SK-N-SH (cell line): ENCODE data around the gene TSPAN10. TPM values are rescaled to one million over a fixed set of nuclear protein-coding genes. Genes with fewer than 3 reads are reported as not detected.
A peak's percentile ranks its signal among the peaks of the same experiment; 100 is the strongest.

Experiments
- CTCF ChIA-PET: fragments of 300-600, 350-600 bp; formaldehyde crosslinking; extraction: SDS; loops from one replicate; lab custom pipeline; 2021; lab: Yijun Ruan, JAX
- POLR2A ChIA-PET: fragments of 350-600 bp; sonication (Branson Sonifier 250); formaldehyde crosslinking; extraction: SDS; loops from one replicate; lab custom pipeline; 2020; ENCODE audit warnings: antibody characterized with exemption, inconsistent platforms; lab: Yijun Ruan, JAX
- DNase-seq: peaks from one replicate; pipeline ENCODE4 v3.0.0; 2012
- H2AFZ ChIP-seq: fragments of 200-600 bp; sonication (generic); 2 replicates; pipeline ENCODE4 v1.8.1; 2016; ENCODE audit warnings: antibody characterized with exemption, mild to moderate bottlenecking, low read depth
- H3F3A ChIP-seq: fragments of 200-600 bp; sonication (generic); replicated peaks from 2 replicates; pipeline ENCODE3; 2016; ENCODE audit warnings: antibody characterized with exemption, mild to moderate bottlenecking; ENCODE audit not compliant: insufficient read depth
- H3K27ac ChIP-seq, 2 experiments: fragments of 200-500 bp in 1 of 2; fragments of 200-600 bp in 1 of 2; sonication (Bioruptor generic) in 1 of 2; sonication (generic), shearing (Covaris generic) in 1 of 2; 2 replicates each; pipeline versions ENCODE4 v1.5.1 to v1.6.1; 2014 to 2016; ENCODE audit warnings: low read depth in 2 of 2, inconsistent platforms in 1 of 2, low read length in 1 of 2, mild to moderate bottlenecking in 1 of 2, mixed read lengths in 1 of 2
- H3K27me3 ChIP-seq: fragments of 200-600 bp; sonication (generic), shearing (Covaris generic); 2 replicates; pipeline ENCODE4 v1.6.1; 2016; ENCODE audit warnings: mixed run types; ENCODE audit not compliant: insufficient read depth
- H3K36me3 ChIP-seq, 2 experiments: fragments of 200-500 bp in 1 of 2; fragments of 200-600 bp in 1 of 2; sonication (Bioruptor generic) in 1 of 2; sonication (generic) in 1 of 2; replicated peaks in 1 of 2; 2 replicates each; pipeline versions ENCODE3 to v1.5.1; 2014 to 2016; ENCODE audit warnings: low read length in 1 of 2, mild to moderate bottlenecking in 1 of 2; ENCODE audit not compliant: insufficient read depth in 2 of 2, control insufficient read depth in 1 of 2
- H3K4me1 ChIP-seq, 2 experiments: fragments of 200-500 bp in 1 of 2; fragments of 200-600 bp in 1 of 2; sonication (Bioruptor generic) in 1 of 2; sonication (generic), shearing (Covaris generic) in 1 of 2; 2 replicates each; pipeline versions ENCODE4 v1.5.1 to v1.6.1; 2014 to 2016; ENCODE audit warnings: low read depth in 1 of 2, low read length in 1 of 2, mixed run types in 1 of 2; ENCODE audit not compliant: insufficient read depth in 2 of 2, control insufficient read depth in 1 of 2
- H3K4me2 ChIP-seq: fragments of 200-600 bp; sonication (generic), shearing (Covaris generic); 2 replicates; pipeline ENCODE4 v1.6.1; 2017; ENCODE audit warnings: mixed run types
- H3K4me3 ChIP-seq, 2 experiments: fragments of 200-500 bp in 1 of 2; fragments of 200-600 bp in 1 of 2; sonication (Bioruptor generic) in 1 of 2; sonication (generic), shearing (Covaris generic) in 1 of 2; 2 replicates each; pipeline versions ENCODE4 v1.5.1 to v1.8.1; 2014 to 2016; ENCODE audit warnings: low read depth in 2 of 2, inconsistent platforms in 1 of 2, low read length in 1 of 2, mild to moderate bottlenecking in 1 of 2, mixed read lengths in 1 of 2, moderate library complexity in 1 of 2
- H3K79me2 ChIP-seq: fragments of 200-600 bp; sonication (generic); 2 replicates; pipeline ENCODE4 v1.8.1; 2017; ENCODE audit warnings: mild to moderate bottlenecking; ENCODE audit not compliant: insufficient read depth
- H3K9ac ChIP-seq: fragments of 200-600 bp; sonication (generic); 2 replicates; pipeline ENCODE4 v1.6.1; 2017; ENCODE audit warnings: mixed run types
- H3K9me2 ChIP-seq: fragments of 200-600 bp; sonication (generic); 2 replicates; pipeline ENCODE4 v1.6.1; 2017; ENCODE audit warnings: mixed run types
- H3K9me3 ChIP-seq: fragments of 200-600 bp; sonication (generic); 2 replicates; pipeline ENCODE4 v1.6.1; 2017; ENCODE audit warnings: mixed run types, mild to moderate bottlenecking, moderate library complexity
- H4K20me1 ChIP-seq: fragments of 200-600 bp; sonication (generic); 2 replicates; pipeline ENCODE4 v1.6.1; 2017; ENCODE audit warnings: mild to moderate bottlenecking, mixed run types; ENCODE audit not compliant: insufficient read depth
- CHD2 ChIP-seq: fragments of 150-350 bp; IDR thresholded peaks from 2 replicates; pipeline ENCODE4 v1.6.1; 2018; ENCODE audit warnings: low read length; ENCODE audit not compliant: partially characterized antibody
- ELF1 ChIP-seq: IDR thresholded peaks from 2 replicates; pipeline ENCODE4 v1.4.0; 2012
- FOXJ3 ChIP-seq: sonication (generic); formaldehyde crosslinking; IDR thresholded peaks from 2 replicates; pipeline ENCODE4 v1.5.1; 2020; ENCODE audit warnings: mild to moderate bottlenecking, missing genetic modification reagents
- GABPA ChIP-seq: IDR thresholded peaks from 2 replicates; pipeline ENCODE4 v1.4.0; 2012; ENCODE audit warnings: low read depth, mild to moderate bottlenecking
- GATA2 ChIP-seq: sonication (generic); formaldehyde crosslinking; IDR thresholded peaks from 2 replicates; pipeline ENCODE4 v1.5.0; 2020; ENCODE audit warnings: mild to moderate bottlenecking, missing genetic modification reagents
- MEF2A ChIP-seq: IDR thresholded peaks from 2 replicates; pipeline ENCODE4 v1.4.0; 2012; ENCODE audit warnings: low read depth, borderline replicate concordance
- MXI1 ChIP-seq: IDR thresholded peaks from 2 replicates; pipeline ENCODE4 v1.6.1; 2012; ENCODE audit warnings: mild to moderate bottlenecking, low read depth, low read length, improper control_type of control experiment
- NFIC ChIP-seq: IDR thresholded peaks from 2 replicates; pipeline ENCODE4 v1.4.0; 2012; ENCODE audit warnings: borderline replicate concordance
- POLR2AphosphoS5 ChIP-seq: IDR thresholded peaks from 2 replicates; pipeline ENCODE4 v1.6.1; 2012; ENCODE audit warnings: low read depth, low read length
- RFX5 ChIP-seq: IDR thresholded peaks from 2 replicates; pipeline ENCODE4 v1.6.1; 2012; ENCODE audit warnings: mild to moderate bottlenecking, improper control_type of control experiment, low read length
- SIN3A ChIP-seq: IDR thresholded peaks from 2 replicates; pipeline ENCODE4 v1.6.1; 2012; ENCODE audit warnings: low read depth, mild to moderate bottlenecking, low read length, moderate library complexity, borderline replicate concordance
- SMC3 ChIP-seq: IDR thresholded peaks from 2 replicates; pipeline ENCODE4 v1.6.1; 2012; ENCODE audit warnings: low read depth, low read length, improper control_type of control experiment
- TAF1 ChIP-seq: IDR thresholded peaks from 2 replicates; pipeline ENCODE4 v1.6.1; 2012; ENCODE audit warnings: low read depth, mild to moderate bottlenecking, low read length, moderate library complexity, borderline replicate concordance
- YY1 ChIP-seq: IDR thresholded peaks from 2 replicates; pipeline ENCODE4 v1.4.0; 2012; ENCODE audit warnings: low read depth, mild to moderate bottlenecking
- WGBS: methylation state at CpG from one replicate; pipeline ENCODE4 v1.1.6; 2017; ENCODE audit warnings: low lambda C conversion rate; 5-methylcytosine and 5-hydroxymethylcytosine counted together
- polyA plus RNA-seq, 3 experiments: library from polyadenylated mRNA; depleted of rRNA; stranded (reverse); fragments of >200 nt; gene quantifications; 2 replicates each; pipeline ENCODE4 v1.2.3, GENCODE V29; 2012
- TF ChIP-seq, protein P1 (sequence below): IDR thresholded peaks from 2 replicates; pipeline ENCODE4 v1.4.0; 2012; ENCODE audit warnings: low read depth
- TF ChIP-seq, protein P2 (sequence below): fragments of 150-350 bp; IDR thresholded peaks from 2 replicates; pipeline ENCODE4 v1.6.1; 2017; ENCODE audit warnings: antibody characterized with exemption, low read length, low read depth, borderline replicate concordance
- TF ChIP-seq, protein P3 (sequence below): IDR thresholded peaks from 2 replicates; pipeline ENCODE4; 2012
- TF ChIP-seq, protein P4 (sequence below): IDR thresholded peaks from 2 replicates; pipeline ENCODE4 v1.4.0; 2012; ENCODE audit warnings: low read depth, borderline replicate concordance
- TF ChIP-seq, protein P5 (sequence below): IDR thresholded peaks from 2 replicates; pipeline ENCODE4 v1.4.0; 2012; ENCODE audit warnings: low read depth, borderline replicate concordance
- TF ChIP-seq, protein P6 (sequence below): IDR thresholded peaks from 2 replicates; pipeline ENCODE4 v1.6.1; 2012; ENCODE audit warnings: mild to moderate bottlenecking, low read depth, low read length, moderate library complexity

Gene TSPAN10
- polyA plus RNA-seq, 1 of the 3 experiments (the other 2 are of a cell fraction): 6.0 TPM

DNA sequence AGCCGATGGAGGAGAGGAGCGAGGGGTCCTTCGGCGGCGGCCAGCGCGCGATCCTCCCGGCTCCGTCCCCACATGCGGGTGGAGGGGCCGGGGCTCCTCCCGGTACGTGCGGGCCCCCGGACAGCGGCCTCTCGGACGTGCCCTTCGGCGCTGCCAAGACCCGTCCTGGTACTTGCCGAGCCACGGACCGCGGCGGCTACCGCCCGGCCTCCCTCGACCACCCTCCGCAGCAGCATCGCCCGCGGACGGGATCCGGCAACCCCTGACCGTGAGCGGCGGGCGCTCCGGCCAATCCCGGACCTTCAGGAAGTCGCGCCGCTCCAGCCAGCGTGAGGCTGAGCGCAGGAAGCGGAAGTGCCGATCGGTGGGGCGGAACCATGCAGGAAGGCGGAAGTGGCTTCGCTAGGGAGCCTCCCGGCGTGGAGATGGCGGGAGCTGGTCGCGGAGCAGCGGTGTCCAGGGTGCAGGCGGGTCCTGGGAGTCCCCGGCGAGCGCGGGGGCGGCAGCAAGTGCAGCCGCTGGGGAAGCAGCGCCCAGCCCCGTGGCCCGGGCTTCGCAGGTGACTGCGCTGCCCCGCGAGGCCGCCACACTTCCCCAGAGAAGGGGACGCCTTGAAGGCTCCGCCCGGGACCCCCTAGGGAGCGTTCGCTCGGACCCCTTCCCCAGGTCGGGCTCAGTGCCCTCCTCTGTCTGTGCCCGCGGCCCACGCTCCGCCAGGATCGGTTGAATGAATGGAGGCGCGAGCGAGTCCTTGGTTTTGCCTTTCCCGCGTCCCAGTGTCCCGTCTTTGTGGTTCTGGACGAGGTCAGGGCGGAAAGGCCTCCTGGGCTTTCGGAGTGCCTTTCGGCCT is 29.6 kb downstream of the TSPAN10 start, which contains the start of the genes CCDC137 and OXLD1:
TSS of gene CCDC137 (plus strand) at position 396 of the 850 bp plus-strand sequence. CDS start at position 426, 30 bp downstream.
TSS of gene OXLD1 (minus strand) at position 264 of the 850 bp plus-strand sequence. CDS start at position 236, 28 bp downstream.
- Histone ChIP-seq H3K9me3 (no peaks in the 10 kb centered on the region), H2AFZ (peak within 1 kb of the TSS; percentile 63), H3K27ac (peak within 1 kb of the TSS; percentile 71 to 80), H3K27me3 (no peaks in the 10 kb centered on the region), H4K20me1 (no peaks in the 10 kb centered on the region), H3K4me1 (peaks cover 18 to 22% of the 10 kb centered on the region in 2 experiments; a peak in 3 of 4 replicates), H3K9ac (peak within 1 kb of the TSS; percentile 96), H3K79me2 (peaks cover 67% of the 10 kb centered on the region), H3K9me2 (no peaks in the 10 kb centered on the region)
- peak; percentile 100 for DNase-seq
- TF ChIP-seq, protein P1, sequence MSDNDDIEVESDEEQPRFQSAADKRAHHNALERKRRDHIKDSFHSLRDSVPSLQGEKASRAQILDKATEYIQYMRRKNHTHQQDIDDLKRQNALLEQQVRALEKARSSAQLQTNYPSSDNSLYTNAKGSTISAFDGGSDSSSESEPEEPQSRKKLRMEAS: peak; percentile 97; the same call in 1 of the 2 replicates
- TF ChIP-seq YY1: peak; percentile 92
- peak; percentile 13; the same call in 1 of the 2 replicates for TF ChIP-seq GATA2 (CRISPR knock-in tag)
- 0 out of 2 replicates have a peak, but pooled peaks have one; percentile 67 for TF ChIP-seq SIN3A
- peak; percentile 97 for TF ChIP-seq POLR2AphosphoS5
- TF ChIP-seq FOXJ3 (CRISPR knock-in tag): 0 out of 2 replicates have a peak, but pooled peaks have one; percentile 7
- TF ChIP-seq, protein P2, sequence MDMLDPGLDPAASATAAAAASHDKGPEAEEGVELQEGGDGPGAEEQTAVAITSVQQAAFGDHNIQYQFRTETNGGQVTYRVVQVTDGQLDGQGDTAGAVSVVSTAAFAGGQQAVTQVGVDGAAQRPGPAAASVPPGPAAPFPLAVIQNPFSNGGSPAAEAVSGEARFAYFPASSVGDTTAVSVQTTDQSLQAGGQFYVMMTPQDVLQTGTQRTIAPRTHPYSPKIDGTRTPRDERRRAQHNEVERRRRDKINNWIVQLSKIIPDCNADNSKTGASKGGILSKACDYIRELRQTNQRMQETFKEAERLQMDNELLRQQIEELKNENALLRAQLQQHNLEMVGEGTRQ: no peak
- TF ChIP-seq, protein P3, sequence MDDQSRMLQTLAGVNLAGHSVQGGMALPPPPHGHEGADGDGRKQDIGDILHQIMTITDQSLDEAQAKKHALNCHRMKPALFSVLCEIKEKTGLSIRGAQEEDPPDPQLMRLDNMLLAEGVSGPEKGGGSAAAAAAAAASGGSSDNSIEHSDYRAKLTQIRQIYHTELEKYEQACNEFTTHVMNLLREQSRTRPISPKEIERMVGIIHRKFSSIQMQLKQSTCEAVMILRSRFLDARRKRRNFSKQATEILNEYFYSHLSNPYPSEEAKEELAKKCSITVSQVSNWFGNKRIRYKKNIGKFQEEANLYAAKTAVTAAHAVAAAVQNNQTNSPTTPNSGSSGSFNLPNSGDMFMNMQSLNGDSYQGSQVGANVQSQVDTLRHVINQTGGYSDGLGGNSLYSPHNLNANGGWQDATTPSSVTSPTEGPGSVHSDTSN: peak; percentile 100
- peak; percentile 94 for TF ChIP-seq CHD2
- no peak for TF ChIP-seq NFIC
- TF ChIP-seq, protein P4, sequence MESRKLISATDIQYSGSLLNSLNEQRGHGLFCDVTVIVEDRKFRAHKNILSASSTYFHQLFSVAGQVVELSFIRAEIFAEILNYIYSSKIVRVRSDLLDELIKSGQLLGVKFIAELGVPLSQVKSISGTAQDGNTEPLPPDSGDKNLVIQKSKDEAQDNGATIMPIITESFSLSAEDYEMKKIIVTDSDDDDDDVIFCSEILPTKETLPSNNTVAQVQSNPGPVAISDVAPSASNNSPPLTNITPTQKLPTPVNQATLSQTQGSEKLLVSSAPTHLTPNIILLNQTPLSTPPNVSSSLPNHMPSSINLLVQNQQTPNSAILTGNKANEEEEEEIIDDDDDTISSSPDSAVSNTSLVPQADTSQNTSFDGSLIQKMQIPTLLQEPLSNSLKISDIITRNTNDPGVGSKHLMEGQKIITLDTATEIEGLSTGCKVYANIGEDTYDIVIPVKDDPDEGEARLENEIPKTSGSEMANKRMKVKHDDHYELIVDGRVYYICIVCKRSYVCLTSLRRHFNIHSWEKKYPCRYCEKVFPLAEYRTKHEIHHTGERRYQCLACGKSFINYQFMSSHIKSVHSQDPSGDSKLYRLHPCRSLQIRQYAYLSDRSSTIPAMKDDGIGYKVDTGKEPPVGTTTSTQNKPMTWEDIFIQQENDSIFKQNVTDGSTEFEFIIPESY: peak; percentile 47; the same call in 1 of the 2 replicates
- no peak for TF ChIP-seq RFX5
- TF ChIP-seq, protein P5, sequence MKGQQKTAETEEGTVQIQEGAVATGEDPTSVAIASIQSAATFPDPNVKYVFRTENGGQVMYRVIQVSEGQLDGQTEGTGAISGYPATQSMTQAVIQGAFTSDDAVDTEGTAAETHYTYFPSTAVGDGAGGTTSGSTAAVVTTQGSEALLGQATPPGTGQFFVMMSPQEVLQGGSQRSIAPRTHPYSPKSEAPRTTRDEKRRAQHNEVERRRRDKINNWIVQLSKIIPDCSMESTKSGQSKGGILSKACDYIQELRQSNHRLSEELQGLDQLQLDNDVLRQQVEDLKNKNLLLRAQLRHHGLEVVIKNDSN: peak; percentile 42; the same call in 1 of the 2 replicates
- TF ChIP-seq MXI1: peak; percentile 93
- no peak for TF ChIP-seq SMC3
- peak; percentile 100 for TF ChIP-seq ELF1
- TF ChIP-seq, protein P6, sequence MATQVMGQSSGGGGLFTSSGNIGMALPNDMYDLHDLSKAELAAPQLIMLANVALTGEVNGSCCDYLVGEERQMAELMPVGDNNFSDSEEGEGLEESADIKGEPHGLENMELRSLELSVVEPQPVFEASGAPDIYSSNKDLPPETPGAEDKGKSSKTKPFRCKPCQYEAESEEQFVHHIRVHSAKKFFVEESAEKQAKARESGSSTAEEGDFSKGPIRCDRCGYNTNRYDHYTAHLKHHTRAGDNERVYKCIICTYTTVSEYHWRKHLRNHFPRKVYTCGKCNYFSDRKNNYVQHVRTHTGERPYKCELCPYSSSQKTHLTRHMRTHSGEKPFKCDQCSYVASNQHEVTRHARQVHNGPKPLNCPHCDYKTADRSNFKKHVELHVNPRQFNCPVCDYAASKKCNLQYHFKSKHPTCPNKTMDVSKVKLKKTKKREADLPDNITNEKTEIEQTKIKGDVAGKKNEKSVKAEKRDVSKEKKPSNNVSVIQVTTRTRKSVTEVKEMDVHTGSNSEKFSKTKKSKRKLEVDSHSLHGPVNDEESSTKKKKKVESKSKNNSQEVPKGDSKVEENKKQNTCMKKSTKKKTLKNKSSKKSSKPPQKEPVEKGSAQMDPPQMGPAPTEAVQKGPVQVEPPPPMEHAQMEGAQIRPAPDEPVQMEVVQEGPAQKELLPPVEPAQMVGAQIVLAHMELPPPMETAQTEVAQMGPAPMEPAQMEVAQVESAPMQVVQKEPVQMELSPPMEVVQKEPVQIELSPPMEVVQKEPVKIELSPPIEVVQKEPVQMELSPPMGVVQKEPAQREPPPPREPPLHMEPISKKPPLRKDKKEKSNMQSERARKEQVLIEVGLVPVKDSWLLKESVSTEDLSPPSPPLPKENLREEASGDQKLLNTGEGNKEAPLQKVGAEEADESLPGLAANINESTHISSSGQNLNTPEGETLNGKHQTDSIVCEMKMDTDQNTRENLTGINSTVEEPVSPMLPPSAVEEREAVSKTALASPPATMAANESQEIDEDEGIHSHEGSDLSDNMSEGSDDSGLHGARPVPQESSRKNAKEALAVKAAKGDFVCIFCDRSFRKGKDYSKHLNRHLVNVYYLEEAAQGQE: peak; percentile 22; the same call in 1 of the 2 replicates
- peak; percentile 98 for TF ChIP-seq TAF1
- TF ChIP-seq MEF2A: no peak
- peak; percentile 99 for TF ChIP-seq GABPA
- TF ChIP-seq, all 33 proteins: peak for 15
- Histone ChIP-seq H3K36me3 (peaks cover 28 to 40% of the 10 kb centered on the region in 2 experiments), H3K4me3 (peak within 1 kb of the TSS; percentile 74 to 96), H3F3A (peaks cover 7% of the 10 kb centered on the region), H3K4me2 (peak within 1 kb of the TSS; percentile 92)
- WGBS: 1% methylated on average over 54 of the region's 96 CpGs
- CTCF ChIA-PET: interaction anchor here (0.6 to 2.9 kb wide), 5 partner anchors 9 to 540 kb away, joined by 3 to 12 read pairs (median 6); partner anchors contain the start of gene MRPL12
- POLR2A ChIA-PET: interaction anchor here (0.6 to 2.3 kb wide), 10 partner anchors 9 to 225 kb away, joined by 3 to 7 read pairs (median 4); partner anchors contain the start of genes ALYREF, ARL16, HGS and MCRIP1
